Lung (tissue), 12 donors: ENCODE results near the gene RIN1. TPM values are rescaled to one million over a fixed set of nuclear protein-coding genes. Genes with fewer than 3 reads are reported as not detected.

Experiments used
- ATAC-seq: fragments of 200-7000 bp; cut with Tn5 transposase; one replicate; pipeline ENCODE4 v1.9.1; 2020; ENCODE audit warnings: moderate number of reproducible peaks; ENCODE audit not compliant: insufficient read depth, low FRiP score
- DNase-seq, 3 donors: peaks; one replicate each; pipeline ENCODE4 v3.0.0-alpha.2; 2013 to 2017
- H3K27ac ChIP-seq, 2 donors: one replicate each; pipeline ENCODE4 v1.5.1; 2013; ENCODE audit warnings: mild to moderate bottlenecking in 2 of 2, moderate library complexity in 2 of 2, control low read depth in 1 of 2, inconsistent platforms in 1 of 2, low read depth in 1 of 2, low read length in 1 of 2
- H3K27me3 ChIP-seq, 3 donors: one replicate each; pipeline ENCODE4 v1.5.1; 2013; ENCODE audit warnings: low read length in 2 of 3; ENCODE audit not compliant: control insufficient read depth in 3 of 3, insufficient read depth in 3 of 3
- H3K36me3 ChIP-seq, 4 donors: one replicate each; pipeline ENCODE4 v1.5.1; 2013; ENCODE audit warnings: low read length in 4 of 4, mild to moderate bottlenecking in 1 of 4, moderate library complexity in 1 of 4; ENCODE audit not compliant: control insufficient read depth in 4 of 4, insufficient read depth in 4 of 4
- H3K4me1 ChIP-seq, 5 donors: one replicate each; pipeline ENCODE4 v1.5.1; 2013; ENCODE audit warnings: low read length in 5 of 5, mild to moderate bottlenecking in 2 of 5, moderate library complexity in 1 of 5; ENCODE audit not compliant: control insufficient read depth in 5 of 5, insufficient read depth in 5 of 5
- H3K4me3 ChIP-seq: one replicate; pipeline ENCODE4 v1.5.1; 2013; ENCODE audit warnings: mild to moderate bottlenecking, control low read depth, moderate library complexity
- H3K9ac ChIP-seq, 2 donors: one replicate each; pipeline ENCODE4 v1.5.1; 2013; ENCODE audit warnings: low read length in 2 of 2, control low read depth in 1 of 2; ENCODE audit not compliant: insufficient read depth in 1 of 2
- H3K9me3 ChIP-seq, 4 donors: one replicate each; pipeline ENCODE4 v1.5.1; 2013; ENCODE audit warnings: low read length in 3 of 4, mild to moderate bottlenecking in 1 of 4, moderate library complexity in 1 of 4; ENCODE audit not compliant: control insufficient read depth in 4 of 4, insufficient read depth in 3 of 4
- CTCF ChIP-seq: IDR thresholded peaks from 2 replicates; pipeline ENCODE4 v1.5.1; 2012; ENCODE audit warnings: mild to moderate bottlenecking; ENCODE audit errors: control extremely low read depth, extremely low read depth
- WGBS, 2 donors: extraction: QIAGEN DNeasy Blood & Tissue Kit; methylation state at CpG; one replicate each; pipeline ENCODE4 v1.1.7; 2013; 5-methylcytosine and 5-hydroxymethylcytosine counted together
- polyA plus RNA-seq, 2 donors: library from polyadenylated mRNA; stranded (reverse); fragments of 200-250 nt; gene quantifications; one replicate each; pipeline ENCODE4 v1.2.1, GENCODE V29; 2013
- total RNA-seq, 2 donors: library from RNA; depleted of rRNA in 1 of 2; stranded (reverse); fragments of >200 nt in 1 of 2; gene quantifications; one replicate each; pipeline ENCODE4 v1.2.1, GENCODE V29; 2014 to 2021
- donor health status: control.
- donor health status: control.
- donor health status: Bipolar disorder and iron deficiency.
- donor health status: healthy.
- donor health status: DM: yes; HTN: yes; CAD: no.

The RIN1 gene
- total and polyA plus RNA-seq, 4 donors, result 1.9 to 15.1 (median 9.6) TPM

GRCh38 chr11:66315921-66316811 is 20.1 kb downstream of the RIN1 start:
- TF ChIP-seq CTCF, result no peak
- H3K9ac ChIP-seq, result peak overlapping the region in 1 of 2 donors; percentile 46
- peaks cover 0 to 44% (median 18%) of the 10 kb centered on the region in 5 donors for H3K4me1 ChIP-seq
- H3K27ac ChIP-seq, result peak overlapping the region in 1 of 2 donors; percentile 54
- no peaks in the 10 kb centered on the region for H3K27me3 ChIP-seq
- peaks cover 0 to 3% (median 0%) of the 10 kb centered on the region in 4 donors for H3K36me3 ChIP-seq
- no peak for ATAC-seq
- H3K4me3 ChIP-seq, result peak overlapping the region; percentile 19
- H3K9me3 ChIP-seq, result no peaks in the 10 kb centered on the region
- WGBS, 2 donors, result 70 to 84% methylated on average over 52 of the region's 52 CpGs
- peak in 2 of 3 donors; percentile 30 to 38 for DNase-seq

DNA sequence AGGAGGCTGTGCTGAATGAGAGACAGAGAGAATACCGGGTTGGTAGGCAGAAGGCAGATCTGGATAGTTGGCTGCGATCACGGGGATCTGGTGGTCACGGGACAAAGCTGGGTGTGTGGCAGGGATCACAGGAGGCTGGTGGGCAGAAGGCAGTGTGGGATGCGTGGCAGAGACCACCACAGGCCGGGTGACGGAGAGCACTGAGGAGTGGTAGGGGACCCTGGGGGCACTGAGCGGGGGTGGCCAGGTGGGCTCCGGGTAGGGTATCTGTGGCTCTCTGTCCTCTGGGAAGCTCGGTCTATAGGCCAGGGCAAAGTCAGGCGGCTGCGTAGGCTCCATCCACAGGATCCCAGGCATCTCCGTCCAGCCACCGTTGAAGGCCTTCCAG is 20.7 kb downstream of the RIN1 start:
- no peak overlapping the region for H3K4me3 ChIP-seq
- H3K4me1 ChIP-seq, result peaks cover 0 to 44% (median 18%) of the 10 kb centered on the region in 5 donors
- no peak overlapping the region for H3K27ac ChIP-seq
- WGBS, 2 donors, result 84 to 92% methylated on average over 14 of the region's 14 CpGs
- H3K36me3 ChIP-seq, result peaks cover 0 to 3% (median 0%) of the 10 kb centered on the region in 4 donors
- ATAC-seq (no peak), DNase-seq (no peak)
- H3K9ac ChIP-seq, result peak overlapping the region in 1 of 2 donors; percentile 46
- no peak for TF ChIP-seq CTCF
- no peaks in the 10 kb centered on the region for H3K9me3 ChIP-seq
- H3K27me3 ChIP-seq, result no peaks in the 10 kb centered on the region

GRCh38 chr11:66314561-66315497 is 21.4 kb downstream of the RIN1 start:
- Histone ChIP-seq H3K27ac (peak overlapping the region in 1 of 2 donors; percentile 21), H3K36me3 (peaks cover 0 to 3% (median 0%) of the 10 kb centered on the region in 4 donors), H3K27me3 (no peaks in the 10 kb centered on the region), H3K9me3 (no peaks in the 10 kb centered on the region), H3K4me1 (peaks cover 0 to 44% (median 18%) of the 10 kb centered on the region in 5 donors), H3K4me3 (no peak overlapping the region), H3K9ac (peak overlapping the region in 1 of 2 donors; percentile 71)
- DNase-seq, result no peak
- 81 to 92% methylated on average over 17 of the region's 17 CpGs for WGBS, 2 donors
- TF ChIP-seq CTCF, result no peak
- no peak for ATAC-seq
